Ovary (tissue), 9 donors: ENCODE results near the gene KCNQ5. TPM values are rescaled to one million over a fixed set of nuclear protein-coding genes. Genes with fewer than 3 reads are reported as not detected.

ENCODE experiments used
- DNase-seq, 5 donors: peaks; one replicate each; pipeline ENCODE4 v3.0.0-alpha.2; 2019 to 2020
- H3K27ac ChIP-seq, 2 donors: fragments of 200-600 bp; one replicate each; pipeline versions ENCODE4 v1.5.1 to v1.8.0; 2019 to 2022
- H3K27me3 ChIP-seq: fragments of 200-600 bp; one replicate; pipeline ENCODE4 v1.8.0; 2022
- H3K36me3 ChIP-seq: fragments of 200-600 bp; sonication (generic); one replicate; pipeline ENCODE4 v1.5.1; 2019
- H3K4me1 ChIP-seq: one replicate; pipeline ENCODE4 v1.8.1; 2013; ENCODE audit warnings: mild to moderate bottlenecking, moderate library complexity; ENCODE audit not compliant: insufficient read depth
- H3K4me3 ChIP-seq: fragments of 200-600 bp; sonication (generic); one replicate; pipeline ENCODE4 v1.5.1; 2017
- H3K9me3 ChIP-seq, 2 donors: fragments of 200-600 bp in 1 of 2; sonication (generic) in 1 of 2; one replicate each; pipeline versions ENCODE4 v1.5.1 to v1.8.1; 2013 to 2019; ENCODE audit warnings: mild to moderate bottlenecking in 1 of 2, moderate library complexity in 1 of 2
- CTCF ChIP-seq, 3 donors: fragments of 450-650 bp in 2 of 3; fragments of 200-600 bp in 1 of 3; IDR thresholded peaks; one replicate each; pipeline versions ENCODE4 v1.5.1 to v1.8.0; 2016 to 2022; ENCODE audit warnings: antibody characterized with exemption in 3 of 3, mild to moderate bottlenecking in 1 of 3
- EP300 ChIP-seq: sonication (generic); formaldehyde crosslinking; IDR thresholded peaks from one replicate; pipeline ENCODE4 v1.6.1; 2017; ENCODE audit warnings: antibody characterized with exemption
- POLR2A ChIP-seq: fragments of 450-650 bp; IDR thresholded peaks from one replicate; pipeline ENCODE4 v1.6.1; 2017; ENCODE audit warnings: antibody characterized with exemption, mild to moderate bottlenecking, moderate library complexity
- WGBS, 3 donors: extraction: QIAGEN DNeasy Blood & Tissue Kit in 1 of 3; methylation state at CpG; one replicate each; pipeline versions ENCODE4 v1.1.5 to v1.1.7; 2013 to 2017; 5-methylcytosine and 5-hydroxymethylcytosine counted together
- intact Hi-C, 4 donors: fragments of 100-400 bp; cut with DNase I; formaldehyde crosslinking; loops; one replicate each; pipeline versions ENCODE4 v1.11.0 to v1.15.1; 2022 to 2023
- polyA plus RNA-seq, 2 donors: library from polyadenylated mRNA; stranded (reverse); fragments of 200-250 nt in 1 of 2; fragments of 350-450 nt in 1 of 2; fragmentation: Illumina TruSeq in 1 of 2; extraction: RNeasy Lipid Tissue Mini Kit (QIAGEN cat#74804) in 1 of 2; gene quantifications; one replicate each; pipeline ENCODE4 v1.2.3, GENCODE V29; 2013 to 2014
- total RNA-seq, 7 donors: library from RNA; depleted of rRNA in 2 of 7; stranded (reverse); fragments of >200 nt in 2 of 7; fragmentation: NEBNext Ultra II Directional in 3 of 7; extraction: Animal tissue kit (Norgen Biotek cat#: 25700) in 3 of 7; gene quantifications; one replicate each; pipeline versions ENCODE4 v1.1.0 to v1.2.4, GENCODE V29; 2016 to 2023
- donor health status: DM: no; HTN: no; CAD: no; lungs with moderate emphysema.
- donor health status: DM: no; HTN: no; CAD: no.
- donor health status: Bipolar disorder and iron deficiency.
- donor health status: DM: yes; HTN: yes; CAD: no.
- donor health status: DM: no; HTN: no; CAD: no.
- donor health status: DM: yes; HTN: yes; CAD: no.

KCNQ5 gene
- total and polyA plus RNA-seq, 9 donors, result 0.02 to 0.80 (median 0.15) TPM; not detected in 2

DNA sequence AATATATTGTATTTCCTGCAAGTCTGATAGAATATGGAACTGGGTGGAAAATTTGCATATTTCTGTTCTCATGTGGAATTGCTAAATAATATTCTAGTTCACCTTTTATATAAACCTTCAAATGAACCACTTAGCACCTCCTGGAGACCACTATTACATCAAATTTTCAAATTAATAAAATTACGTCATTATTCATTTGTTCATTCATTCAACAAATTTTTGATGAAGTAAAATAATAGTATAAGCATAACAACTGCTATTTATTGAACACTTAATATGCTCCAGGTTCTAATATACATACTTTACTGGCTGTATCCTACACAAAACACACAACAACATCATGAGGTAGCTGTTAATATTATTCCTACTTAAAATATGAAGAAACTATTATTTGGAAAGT, 215.1 kb downstream of the KCNQ5 start:
- H3K4me1 ChIP-seq, result no peaks in the 10 kb centered on the region
- H3K4me3 ChIP-seq, result no peak overlapping the region
- no peaks in the 10 kb centered on the region for H3K27me3 ChIP-seq
- intact Hi-C loops, result no loop called here
- WGBS, 3 donors, result 88 to 96% (median 89%) methylated on average over 1 of the region's 1 CpG
- H3K36me3 ChIP-seq, result no peaks in the 10 kb centered on the region
- no peak for TF ChIP-seq EP300
- no peak for TF ChIP-seq CTCF (IDR thresholded peaks at IDR 0.05)
- TF ChIP-seq POLR2A, result no peak
- H3K9me3 ChIP-seq, result no peaks in the 10 kb centered on the region
- DNase-seq, result no peak
- no peak overlapping the region for H3K27ac ChIP-seq

GRCh38 chr6:72841195-72841594, 219.3 kb downstream of the KCNQ5 start:
- H3K36me3 ChIP-seq, result no peaks in the 10 kb centered on the region
- no peaks in the 10 kb centered on the region for H3K27me3 ChIP-seq
- no peak overlapping the region for H3K4me3 ChIP-seq
- DNase-seq, result no peak
- no peaks in the 10 kb centered on the region for H3K4me1 ChIP-seq
- H3K27ac ChIP-seq, result no peak overlapping the region
- intact Hi-C loops, result no loop called here
- TF ChIP-seq EP300 (no peak), POLR2A (no peak), CTCF (IDR thresholded peaks at IDR 0.05) (no peak)
- WGBS, 3 donors, result 74 to 87% (median 77%) methylated on average over 2 of the region's 2 CpGs
- H3K9me3 ChIP-seq, result no peaks in the 10 kb centered on the region

- Histone ChIP-seq H3K27ac (no peak overlapping the region), H3K27me3 (no peaks in the 10 kb centered on the region), H3K9me3 (no peaks in the 10 kb centered on the region), H3K36me3 (no peaks in the 10 kb centered on the region), H3K4me3 (no peak overlapping the region), H3K4me1 (no peaks in the 10 kb centered on the region)
- intact Hi-C loops, result no loop called here
- 29 to 41% (median 29%) methylated on average over 4 of the region's 4 CpGs for WGBS, 3 donors
- TF ChIP-seq POLR2A, result no peak
- DNase-seq, result no peak
These were observed 220.3 kb downstream of the KCNQ5 start for GRCh38 chr6:72842140-72842539.

- TF ChIP-seq POLR2A, result no peak
- no peak for TF ChIP-seq EP300
- TF ChIP-seq CTCF (IDR thresholded peaks at IDR 0.05), result no peak
- no peak for DNase-seq
- no peaks in the 10 kb centered on the region for H3K27me3 ChIP-seq
- 51 to 60% (median 52%) methylated on average over 4 of the region's 4 CpGs for WGBS, 3 donors
- H3K9me3 ChIP-seq, result no peaks in the 10 kb centered on the region
- intact Hi-C loops, result no loop called here
- H3K36me3 ChIP-seq, result no peaks in the 10 kb centered on the region
- H3K4me1 ChIP-seq, result no peaks in the 10 kb centered on the region
- no peak overlapping the region for H3K27ac ChIP-seq
- H3K4me3 ChIP-seq, result no peak overlapping the region
These were observed 222.8 kb downstream of the KCNQ5 start for GRCh38 chr6:72844614-72845013.

DNA sequence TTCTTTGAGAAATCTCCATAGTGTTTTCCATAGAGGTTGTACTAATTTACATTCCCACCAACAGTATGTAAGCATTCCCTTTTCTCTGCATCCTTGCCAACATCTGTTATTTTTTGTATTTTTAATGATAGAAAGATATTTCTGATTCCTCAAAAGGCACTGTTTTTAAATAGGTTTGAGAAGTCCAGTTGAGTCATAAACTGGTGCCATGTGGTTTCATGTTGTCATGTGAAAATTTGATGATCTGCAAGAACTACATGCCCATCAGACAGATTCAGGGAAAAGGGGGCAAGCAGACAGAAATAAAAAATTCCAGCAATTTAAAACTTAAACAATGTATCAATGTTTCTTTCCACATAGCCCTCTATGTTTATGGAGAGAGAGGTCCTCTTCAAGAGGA, 227.5 kb downstream of the KCNQ5 start:
- no peaks in the 10 kb centered on the region for H3K4me1 ChIP-seq
- TF ChIP-seq EP300 (no peak), CTCF (IDR thresholded peaks at IDR 0.05) (no peak), POLR2A (no peak)
- no peaks in the 10 kb centered on the region for H3K9me3 ChIP-seq
- H3K27ac ChIP-seq, result no peak overlapping the region
- H3K4me3 ChIP-seq, result no peak overlapping the region
- intact Hi-C loops, result no loop called here
- no peak for DNase-seq
- no peaks in the 10 kb centered on the region for H3K27me3 ChIP-seq
- no peaks in the 10 kb centered on the region for H3K36me3 ChIP-seq
